ENCODE data around the gene ZNF761.
A peak's percentile ranks its signal among the peaks of the same experiment; 100 is the strongest.
"Not testable (repeated sequence)": the region's sequence is repeated elsewhere in the genome, so short reads cannot be mapped to it uniquely, and the experiment has no call there.

ZNF761 gene

GRCh38 chr19:53431399-53432087 is at the start of gene ZNF761:
TSS of gene ZNF761 (plus strand) at chr19:53431984. CDS start at chr19:53447269, 15,285 bp downstream.
- peak; percentile 99 for ATAC-seq
- Mint-ChIP-seq H3K9me3 (peaks cover 5 to 11% of the 10 kb centered on the region in 2 donors), H3K4me3 (peak within 1 kb of the TSS; percentile 92 to 96), H3K27me3 (no peaks in the 10 kb centered on the region), H3K4me1 (peaks cover 22% of the 10 kb centered on the region), H3K27ac (peak within 1 kb of the TSS; percentile 45 to 70)
- peak; percentile 97 for DNase-seq

GRCh38 chr19:53388168-53388567 is 43.6 kb upstream of the ZNF761 start:
- H3K27ac Mint-ChIP-seq = no peak overlapping the region
- DNase-seq = no peak
- H3K9me3 Mint-ChIP-seq = peaks cover 43 to 71% of the 10 kb centered on the region in 2 donors
- ATAC-seq = no peak
- no peaks in the 10 kb centered on the region for H3K27me3 Mint-ChIP-seq
- no peak overlapping the region for H3K4me3 Mint-ChIP-seq
- no peaks in the 10 kb centered on the region for H3K4me1 Mint-ChIP-seq

- Mint-ChIP-seq H3K4me1 (peaks cover 3% of the 10 kb centered on the region), H3K4me3 (no peak overlapping the region), H3K27me3 (no peaks in the 10 kb centered on the region), H3K27ac (no peak overlapping the region), H3K9me3 (peaks cover 42 to 71% of the 10 kb centered on the region in 2 donors)
- DNase-seq (no peak), ATAC-seq (no peak)
Observed at GRCh38 chr19:53388904-53389303, 42.9 kb upstream of the ZNF761 start.

GRCh38 chr19:53389571-53389970 is 42.2 kb upstream of the ZNF761 start:
- Mint-ChIP-seq H3K27ac (no peak overlapping the region), H3K9me3 (peaks cover 40 to 67% of the 10 kb centered on the region in 2 donors)

GRCh38 chr19:53389978-53390377 is 41.8 kb upstream of the ZNF761 start:
- no peaks in the 10 kb centered on the region for H3K27me3 Mint-ChIP-seq
- H3K4me1 Mint-ChIP-seq = peaks cover 10% of the 10 kb centered on the region
- H3K27ac Mint-ChIP-seq = no peak overlapping the region
- ATAC-seq = no peak
- peaks cover 36 to 63% of the 10 kb centered on the region in 2 donors for H3K9me3 Mint-ChIP-seq
- no peak overlapping the region for H3K4me3 Mint-ChIP-seq
- DNase-seq = no peak

More at GRCh38 chr19:53389571-53389970, 42.2 kb upstream of the ZNF761 start:
- ATAC-seq (no peak), DNase-seq (no peak)
- peaks cover 6% of the 10 kb centered on the region for H3K4me1 Mint-ChIP-seq
- no peak overlapping the region for H3K4me3 Mint-ChIP-seq
- no peaks in the 10 kb centered on the region for H3K27me3 Mint-ChIP-seq

GRCh38 chr19:53394522-53394973 is 37.2 kb upstream of the ZNF761 start:
- Mint-ChIP-seq H3K9me3 (peaks cover 9 to 24% of the 10 kb centered on the region in 2 donors), H3K4me3 (peak overlapping the region; percentile 95), H3K4me1 (peaks cover 30% of the 10 kb centered on the region), H3K27ac (peak overlapping the region; percentile 93 to 96), H3K27me3 (no peaks in the 10 kb centered on the region)
- ATAC-seq (peak; percentile 1), DNase-seq (no peak)

GRCh38 chr19:53394974-53395839 is 36.6 kb upstream of the ZNF761 start, which contains the start of gene ZNF765:
TSS of gene ZNF765 (plus strand) at chr19:53395149. CDS start at chr19:53398016, 2,867 bp downstream.
- ATAC-seq = peak; percentile 99
- H3K9me3 Mint-ChIP-seq = peaks cover 7 to 17% of the 10 kb centered on the region in 2 donors
- peaks cover 30% of the 10 kb centered on the region for H3K4me1 Mint-ChIP-seq
- peak; percentile 95 to 96 for DNase-seq
- H3K4me3 Mint-ChIP-seq = peak within 1 kb of the TSS; percentile 95
- H3K27ac Mint-ChIP-seq = peak within 1 kb of the TSS; percentile 93 to 96
- no peaks in the 10 kb centered on the region for H3K27me3 Mint-ChIP-seq

- H3K27me3 Mint-ChIP-seq, DNase-seq, ATAC-seq: not testable (repeated sequence)
- Mint-ChIP-seq H3K4me1 (peaks cover 30% of the 10 kb centered on the region), H3K9me3 (peaks cover 5 to 13% of the 10 kb centered on the region in 2 donors), H3K27ac (peak overlapping the region; percentile 93 to 96), H3K4me3 (peak overlapping the region; percentile 95)
Observed at GRCh38 chr19:53395840-53396524, 35.8 kb upstream of the ZNF761 start.

GRCh38 chr19:53396525-53396868 is 35.3 kb upstream of the ZNF761 start:
- Mint-ChIP-seq H3K27me3 (no peaks in the 10 kb centered on the region), H3K4me3 (peak overlapping the region; percentile 95), H3K4me1 (peaks cover 30% of the 10 kb centered on the region), H3K27ac (no peak overlapping the region), H3K9me3 (peaks cover 6 to 13% of the 10 kb centered on the region in 2 donors)
- no peak for ATAC-seq
- DNase-seq = no peak

- Mint-ChIP-seq H3K9me3 (peaks cover 8 to 14% of the 10 kb centered on the region in 2 donors), H3K4me1 (peaks cover 30% of the 10 kb centered on the region)
- H3K4me3 Mint-ChIP-seq, ATAC-seq, H3K27ac Mint-ChIP-seq, DNase-seq, H3K27me3 Mint-ChIP-seq: not testable (repeated sequence)
Observed at GRCh38 chr19:53397918-53398317, 33.9 kb upstream of the ZNF761 start.

- Mint-ChIP-seq H3K9me3 (peaks cover 29 to 57% of the 10 kb centered on the region in 2 donors), H3K27me3 (no peaks in the 10 kb centered on the region), H3K27ac (no peak overlapping the region), H3K4me3 (no peak overlapping the region), H3K4me1 (no peaks in the 10 kb centered on the region)
- DNase-seq (no peak), ATAC-seq (no peak)
Observed at GRCh38 chr19:53409505-53410204, 22.1 kb upstream of the ZNF761 start.

GRCh38 chr19:53420520-53421315 is 11.1 kb upstream of the ZNF761 start:
- not testable (repeated sequence) for H3K4me1 Mint-ChIP-seq, DNase-seq, H3K4me3 Mint-ChIP-seq, ATAC-seq, H3K27me3 Mint-ChIP-seq, H3K27ac Mint-ChIP-seq
- peaks cover 11% of the 10 kb centered on the region in 2 donors for H3K9me3 Mint-ChIP-seq

GRCh38 chr19:53422551-53422950 is 9.2 kb upstream of the ZNF761 start:
- Mint-ChIP-seq H3K27me3 (no peaks in the 10 kb centered on the region), H3K4me1 (no peaks in the 10 kb centered on the region), H3K9me3 (peaks cover 3 to 7% of the 10 kb centered on the region in 2 donors), H3K4me3 (no peak overlapping the region), H3K27ac (no peak overlapping the region)
- ATAC-seq = no peak
- no peak for DNase-seq

- not testable (repeated sequence) for H3K4me1 Mint-ChIP-seq, ATAC-seq, H3K27ac Mint-ChIP-seq, H3K27me3 Mint-ChIP-seq, H3K9me3 Mint-ChIP-seq, DNase-seq, H3K4me3 Mint-ChIP-seq
Observed at GRCh38 chr19:53423074-53423473, 8.7 kb upstream of the ZNF761 start.

Data from stimulated activated naive CD8-positive, alpha-beta T cell treated with anti-CD3 and anti-CD28 coated beads, Interleukin-15, amount 100 ng/mL, for 72 hours (primary cell).